OCI-LY1 (cell line): Measurements from ENCODE around the gene CLEC4D.

ENCODE experiments used
- H2AFZ ChIP-seq: fragments of 200-600 bp; sonication (generic), shearing (Covaris generic); 2 replicates; pipeline ENCODE4 v1.6.0; 2014; ENCODE audit warnings: antibody characterized with exemption, mild to moderate bottlenecking, low read length
- H3F3A ChIP-seq: fragments of 200-600 bp; sonication (generic), shearing (Covaris generic); 2 replicates; pipeline ENCODE4 v1.6.0; 2014; ENCODE audit warnings: mild to moderate bottlenecking, antibody characterized with exemption, low read length, moderate library complexity; ENCODE audit not compliant: insufficient read depth
- H3K27ac ChIP-seq: fragments of 200-600 bp; sonication (generic); 2 replicates; pipeline ENCODE4 v1.5.1; 2014; ENCODE audit warnings: low read length, mixed run types, mild to moderate bottlenecking, low read depth; ENCODE audit not compliant: poor library complexity, severe bottlenecking
- H3K27me3 ChIP-seq: fragments of 200-600 bp; sonication (generic); 2 replicates; pipeline ENCODE4 v1.6.0; 2014; ENCODE audit warnings: antibody characterized with exemption, mild to moderate bottlenecking, low read length, moderate library complexity; ENCODE audit not compliant: insufficient read depth
- H3K36me3 ChIP-seq: fragments of 200-600 bp; sonication (generic); 2 replicates; pipeline ENCODE4 v1.6.1; 2014; ENCODE audit warnings: mild to moderate bottlenecking, antibody characterized with exemption, low read length, moderate library complexity, mixed read lengths; ENCODE audit not compliant: insufficient read depth
- H3K4me1 ChIP-seq: fragments of 200-600 bp; sonication (generic); 2 replicates; pipeline ENCODE4 v1.5.1; 2014; ENCODE audit warnings: mild to moderate bottlenecking, low read length, moderate library complexity; ENCODE audit not compliant: insufficient read depth, severe bottlenecking
- H3K4me2 ChIP-seq: fragments of 200-600 bp; sonication (generic), shearing (Covaris generic); 2 replicates; pipeline ENCODE4 v1.6.1; 2014; ENCODE audit warnings: low read length
- H3K4me3 ChIP-seq: fragments of 200-600 bp; sonication (generic); 2 replicates; pipeline ENCODE4 v1.5.1; 2014; ENCODE audit warnings: low read length, low read depth, mild to moderate bottlenecking, mixed read lengths; ENCODE audit not compliant: poor library complexity, severe bottlenecking
- H3K79me2 ChIP-seq: fragments of 200-600 bp; shearing (Covaris generic); 2 replicates; pipeline ENCODE4 v1.6.1; 2016; ENCODE audit warnings: mixed run types, low read length, mixed read lengths; ENCODE audit not compliant: insufficient read depth
- H3K9ac ChIP-seq: fragments of 200-600 bp; sonication (generic), shearing (Covaris generic); 2 replicates; pipeline ENCODE4 v1.6.1; 2014; ENCODE audit warnings: mild to moderate bottlenecking, low read length, mixed read lengths
- H3K9me2 ChIP-seq: fragments of 200-600 bp; sonication (generic), shearing (Covaris generic); 2 replicates; pipeline ENCODE4 v1.6.1; 2014; ENCODE audit warnings: low read depth, mild to moderate bottlenecking, low read length, mixed read lengths
- H3K9me3 ChIP-seq: fragments of 200-600 bp; shearing (Covaris generic); 2 replicates; pipeline ENCODE4 v1.6.1; 2014; ENCODE audit warnings: low read length, mixed read lengths
- H4K20me1 ChIP-seq: fragments of 200-600 bp; sonication (generic), shearing (Covaris generic); 2 replicates; pipeline ENCODE4 v1.6.0; 2016; ENCODE audit warnings: mild to moderate bottlenecking, low read length; ENCODE audit not compliant: insufficient read depth
- EZH2 ChIP-seq: fragments of 200-600 bp; sonication (generic), shearing (Covaris generic); IDR thresholded peaks from 2 replicates; pipeline ENCODE4 v1.8.0; 2017; ENCODE audit warnings: borderline replicate concordance, mixed run types, mild to moderate bottlenecking, antibody characterized with exemption, low read length, moderate library complexity, mixed read lengths
- TF ChIP-seq, protein P1 (sequence below): fragments of 200-600 bp; sonication (generic), shearing (Covaris generic); IDR thresholded peaks from 2 replicates; pipeline ENCODE4 v1.5.1; 2017; ENCODE audit warnings: mild to moderate bottlenecking, antibody characterized with exemption, low read length, moderate library complexity, mixed read lengths

CLEC4D gene

GRCh38 chr12:8561011-8561410, 47.7 kb downstream of the CLEC4D start:
- no peak overlapping the region for H3K9ac ChIP-seq
- no peaks in the 10 kb centered on the region for H3K79me2 ChIP-seq
- no peaks in the 10 kb centered on the region for H3K4me1 ChIP-seq
- no peaks in the 10 kb centered on the region; the same call in 1 of the 2 replicates for H3K36me3 ChIP-seq
- H3F3A ChIP-seq, result no peaks in the 10 kb centered on the region
- H3K4me3 ChIP-seq, result no peak overlapping the region
- H2AFZ ChIP-seq, result no peak overlapping the region
- peaks cover 5% of the 10 kb centered on the region; the same call in 1 of the 2 replicates for H3K9me3 ChIP-seq
- no peak overlapping the region for H3K4me2 ChIP-seq
- TF ChIP-seq, protein P1, sequence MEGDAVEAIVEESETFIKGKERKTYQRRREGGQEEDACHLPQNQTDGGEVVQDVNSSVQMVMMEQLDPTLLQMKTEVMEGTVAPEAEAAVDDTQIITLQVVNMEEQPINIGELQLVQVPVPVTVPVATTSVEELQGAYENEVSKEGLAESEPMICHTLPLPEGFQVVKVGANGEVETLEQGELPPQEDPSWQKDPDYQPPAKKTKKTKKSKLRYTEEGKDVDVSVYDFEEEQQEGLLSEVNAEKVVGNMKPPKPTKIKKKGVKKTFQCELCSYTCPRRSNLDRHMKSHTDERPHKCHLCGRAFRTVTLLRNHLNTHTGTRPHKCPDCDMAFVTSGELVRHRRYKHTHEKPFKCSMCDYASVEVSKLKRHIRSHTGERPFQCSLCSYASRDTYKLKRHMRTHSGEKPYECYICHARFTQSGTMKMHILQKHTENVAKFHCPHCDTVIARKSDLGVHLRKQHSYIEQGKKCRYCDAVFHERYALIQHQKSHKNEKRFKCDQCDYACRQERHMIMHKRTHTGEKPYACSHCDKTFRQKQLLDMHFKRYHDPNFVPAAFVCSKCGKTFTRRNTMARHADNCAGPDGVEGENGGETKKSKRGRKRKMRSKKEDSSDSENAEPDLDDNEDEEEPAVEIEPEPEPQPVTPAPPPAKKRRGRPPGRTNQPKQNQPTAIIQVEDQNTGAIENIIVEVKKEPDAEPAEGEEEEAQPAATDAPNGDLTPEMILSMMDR, result no peak
- no peak for TF ChIP-seq EZH2
- no peaks in the 10 kb centered on the region for H3K27me3 ChIP-seq
- no peaks in the 10 kb centered on the region for H3K9me2 ChIP-seq
- H4K20me1 ChIP-seq, result no peaks in the 10 kb centered on the region
- no peak overlapping the region for H3K27ac ChIP-seq

DNA sequence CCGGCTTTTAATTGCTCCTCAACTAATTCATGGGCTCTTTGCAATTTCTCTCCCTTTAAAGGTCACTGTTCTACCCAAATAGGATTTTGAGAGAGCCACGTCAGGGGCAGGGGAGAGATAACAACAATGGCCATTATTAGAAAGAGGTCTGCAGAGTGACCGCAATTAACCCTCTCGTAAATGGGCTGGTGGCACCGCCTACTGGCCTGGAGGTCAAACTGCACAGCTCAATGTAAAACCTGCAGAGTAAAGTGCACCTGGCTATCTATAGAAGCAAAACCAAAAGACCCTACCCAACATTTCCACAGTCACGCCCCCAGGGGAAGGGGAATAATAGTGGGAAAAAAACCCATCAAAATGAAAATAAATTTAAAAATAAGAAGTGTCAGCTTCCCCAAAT, 49.0 kb downstream of the CLEC4D start:
- no peak for TF ChIP-seq EZH2
- TF ChIP-seq, protein P1, result peak; percentile 37; the same call in 1 of the 2 replicates
- Histone ChIP-seq H3K27ac (no peak overlapping the region), H3K4me3 (no peak overlapping the region), H3K9me3 (peaks cover 11% of the 10 kb centered on the region), H3K4me1 (no peaks in the 10 kb centered on the region), H3K9ac (no peak overlapping the region), H3F3A (no peaks in the 10 kb centered on the region), H4K20me1 (no peaks in the 10 kb centered on the region), H3K9me2 (no peaks in the 10 kb centered on the region), H3K79me2 (no peaks in the 10 kb centered on the region), H2AFZ (no peak overlapping the region), H3K36me3 (no peaks in the 10 kb centered on the region; the same call in 1 of the 2 replicates), H3K4me2 (no peak overlapping the region), H3K27me3 (no peaks in the 10 kb centered on the region)

DNA sequence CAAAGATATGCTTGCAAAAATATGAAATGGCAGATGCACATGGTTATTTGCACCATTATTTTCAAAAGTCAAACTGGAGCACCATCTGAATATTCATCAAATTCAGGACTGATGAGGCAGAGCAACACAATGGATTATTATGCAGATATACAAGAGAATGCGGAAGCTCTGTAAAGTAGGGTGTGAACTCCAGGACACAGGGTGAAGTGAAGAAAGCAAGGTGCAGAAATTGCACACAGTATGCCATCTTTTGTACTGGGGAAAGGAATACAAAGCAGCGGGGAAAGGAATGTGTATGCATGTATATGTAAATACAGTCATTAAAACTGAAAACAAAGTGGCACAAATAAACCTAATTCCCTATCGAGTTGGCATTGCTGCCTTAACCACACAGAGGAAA, 50.1 kb downstream of the CLEC4D start:
- H3K27me3 ChIP-seq, result no peaks in the 10 kb centered on the region
- no peak overlapping the region for H3K9ac ChIP-seq
- H3K27ac ChIP-seq, result no peak overlapping the region
- no peak overlapping the region for H3K4me3 ChIP-seq
- H3F3A ChIP-seq, result no peaks in the 10 kb centered on the region
- no peak overlapping the region for H3K4me2 ChIP-seq
- H3K36me3 ChIP-seq, result no peaks in the 10 kb centered on the region; the same call in 1 of the 2 replicates
- H3K9me2 ChIP-seq, result no peaks in the 10 kb centered on the region
- H3K9me3 ChIP-seq, result peaks cover 19% of the 10 kb centered on the region
- no peaks in the 10 kb centered on the region for H4K20me1 ChIP-seq
- H3K79me2 ChIP-seq, result no peaks in the 10 kb centered on the region
- no peak for TF ChIP-seq EZH2
- TF ChIP-seq, protein P1, result no peak
- H2AFZ ChIP-seq, result no peak overlapping the region
- H3K4me1 ChIP-seq, result no peaks in the 10 kb centered on the region
